Lower leg skin (tissue), 4 donors: ENCODE data around the gene ANKRD6. TPM values are rescaled to one million over a fixed set of nuclear protein-coding genes. Genes with fewer than 3 reads are reported as not detected.

ENCODE experiments used
- DNase-seq, 2 donors: peaks; one replicate each; pipeline ENCODE4 v3.0.0-alpha.2; 2019; ENCODE audit warnings: low spot score in 2 of 2
- H3K4me3 ChIP-seq: fragments of 200-600 bp; sonication (generic); 2 replicates; pipeline ENCODE4 v1.5.1; 2017; ENCODE audit warnings: mild to moderate bottlenecking, low read depth; ENCODE audit not compliant: poor library complexity, severe bottlenecking
- POLR2A ChIP-seq, 2 donors: fragments of 450-650 bp; IDR thresholded peaks; one replicate each; pipeline ENCODE4 v1.6.1; 2016 to 2017; ENCODE audit warnings: antibody characterized with exemption in 2 of 2, mild to moderate bottlenecking in 1 of 2, moderate library complexity in 1 of 2
- WGBS, 2 donors: methylation state at CpG; one replicate each; pipeline ENCODE4 v1.1.5; 2018; 5-methylcytosine and 5-hydroxymethylcytosine counted together
- intact Hi-C: fragments of 100-400 bp; cut with DNase I; formaldehyde crosslinking; loops from one replicate; pipeline ENCODE4 v1.15.0; 2023; ENCODE audit warnings: low total_unique reads
- total RNA-seq, 4 donors: library from RNA; depleted of rRNA; stranded (reverse); fragments of >200 nt; gene quantifications; one replicate each; pipeline ENCODE4 v1.1.0, GENCODE V29; 2016
- TF ChIP-seq, protein P1 (sequence below), 3 donors: fragments of 450-650 bp; IDR thresholded peaks; one replicate each; pipeline ENCODE4 v1.5.1; 2016; ENCODE audit warnings: antibody characterized with exemption in 3 of 3, mild to moderate bottlenecking in 3 of 3, moderate library complexity in 2 of 3

Gene ANKRD6
- total RNA-seq, 4 donors from 2014 or later: 3.2 to 6.7 (median 4.8) TPM

DNA sequence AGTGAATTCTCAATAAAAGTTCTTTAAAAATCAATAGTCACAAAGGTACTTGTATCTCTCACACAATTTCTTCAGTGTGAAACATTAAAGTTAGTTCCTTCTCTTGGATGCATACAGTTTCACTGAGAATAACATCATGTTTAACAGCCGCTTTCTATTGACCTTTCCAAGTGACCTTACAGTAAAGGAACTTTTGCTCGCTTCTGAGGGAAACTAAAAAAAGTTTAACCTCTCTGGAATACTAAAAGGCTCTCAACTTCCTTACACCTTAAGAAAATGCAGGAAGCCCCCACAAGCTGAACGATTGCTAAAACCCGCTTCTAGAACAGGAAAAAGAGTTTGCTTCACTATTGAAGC lies 22.2 kb upstream of the ANKRD6 start:
- no peak for DNase-seq
- TF ChIP-seq POLR2A (IDR thresholded peaks at IDR 0.05): no peak
- TF ChIP-seq, protein P1, sequence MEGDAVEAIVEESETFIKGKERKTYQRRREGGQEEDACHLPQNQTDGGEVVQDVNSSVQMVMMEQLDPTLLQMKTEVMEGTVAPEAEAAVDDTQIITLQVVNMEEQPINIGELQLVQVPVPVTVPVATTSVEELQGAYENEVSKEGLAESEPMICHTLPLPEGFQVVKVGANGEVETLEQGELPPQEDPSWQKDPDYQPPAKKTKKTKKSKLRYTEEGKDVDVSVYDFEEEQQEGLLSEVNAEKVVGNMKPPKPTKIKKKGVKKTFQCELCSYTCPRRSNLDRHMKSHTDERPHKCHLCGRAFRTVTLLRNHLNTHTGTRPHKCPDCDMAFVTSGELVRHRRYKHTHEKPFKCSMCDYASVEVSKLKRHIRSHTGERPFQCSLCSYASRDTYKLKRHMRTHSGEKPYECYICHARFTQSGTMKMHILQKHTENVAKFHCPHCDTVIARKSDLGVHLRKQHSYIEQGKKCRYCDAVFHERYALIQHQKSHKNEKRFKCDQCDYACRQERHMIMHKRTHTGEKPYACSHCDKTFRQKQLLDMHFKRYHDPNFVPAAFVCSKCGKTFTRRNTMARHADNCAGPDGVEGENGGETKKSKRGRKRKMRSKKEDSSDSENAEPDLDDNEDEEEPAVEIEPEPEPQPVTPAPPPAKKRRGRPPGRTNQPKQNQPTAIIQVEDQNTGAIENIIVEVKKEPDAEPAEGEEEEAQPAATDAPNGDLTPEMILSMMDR (IDR thresholded peaks at IDR 0.05): no peak
- intact Hi-C loops: no loop called here
- H3K4me3 ChIP-seq: peak overlapping the region; percentile 82
- WGBS, 2 donors: 5 to 6% methylated on average over 4 of the region's 4 CpGs

DNA sequence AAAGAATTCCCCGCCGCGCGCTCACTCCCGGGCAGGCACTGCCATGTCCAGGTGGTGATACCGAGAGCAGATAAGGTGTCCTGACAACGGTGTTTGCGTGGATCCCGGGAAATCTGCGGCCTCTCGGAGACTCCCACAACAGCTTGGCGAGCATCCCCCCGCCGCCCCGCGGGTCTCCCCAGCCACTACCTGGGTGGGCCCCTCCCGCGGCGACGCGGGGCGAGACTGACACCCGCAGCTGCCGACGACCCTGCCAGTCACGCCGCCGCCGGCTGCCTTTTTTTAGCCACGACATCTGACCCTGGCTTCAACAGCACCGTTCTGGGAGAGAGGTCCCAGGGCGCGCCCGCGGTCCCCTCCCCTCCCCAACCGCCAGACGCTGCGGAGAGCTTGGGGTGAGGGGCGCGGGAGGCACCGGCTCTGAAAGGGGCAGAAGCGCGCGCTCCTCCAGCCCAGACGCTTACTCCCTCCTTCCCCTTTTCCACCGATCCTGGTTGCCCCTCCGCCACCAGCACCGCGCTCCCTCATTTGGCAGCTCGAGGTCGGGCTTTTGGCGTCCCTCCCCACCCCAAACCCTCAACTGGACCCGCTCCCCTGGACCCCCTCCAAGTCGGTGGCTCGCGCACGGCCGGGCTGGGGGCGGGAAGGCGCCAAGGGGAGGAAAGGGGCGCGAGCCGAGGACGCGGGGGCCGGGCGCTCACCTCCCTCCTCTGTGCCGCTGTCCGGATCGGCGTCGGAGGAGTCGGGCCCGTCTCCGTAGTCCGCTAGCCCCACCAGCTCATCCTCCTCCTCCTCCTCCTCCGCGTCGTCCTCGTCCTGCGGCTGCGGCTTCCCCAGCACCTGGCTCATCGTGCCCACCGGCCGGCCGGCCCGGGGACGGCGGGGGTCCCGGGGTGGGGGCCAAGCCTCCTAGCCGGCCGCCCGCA lies 21.5 kb upstream of the ANKRD6 start:
- DNase-seq: peak; percentile 27 to 91
- 1% methylated on average over 66 to 67 of the region's 93 CpGs for WGBS, 2 donors
- H3K4me3 ChIP-seq: peak overlapping the region; percentile 82
- intact Hi-C loops: no loop called here
- TF ChIP-seq, protein P1 (IDR thresholded peaks at IDR 0.05): no peak
- no peak for TF ChIP-seq POLR2A (IDR thresholded peaks at IDR 0.05)

DNA sequence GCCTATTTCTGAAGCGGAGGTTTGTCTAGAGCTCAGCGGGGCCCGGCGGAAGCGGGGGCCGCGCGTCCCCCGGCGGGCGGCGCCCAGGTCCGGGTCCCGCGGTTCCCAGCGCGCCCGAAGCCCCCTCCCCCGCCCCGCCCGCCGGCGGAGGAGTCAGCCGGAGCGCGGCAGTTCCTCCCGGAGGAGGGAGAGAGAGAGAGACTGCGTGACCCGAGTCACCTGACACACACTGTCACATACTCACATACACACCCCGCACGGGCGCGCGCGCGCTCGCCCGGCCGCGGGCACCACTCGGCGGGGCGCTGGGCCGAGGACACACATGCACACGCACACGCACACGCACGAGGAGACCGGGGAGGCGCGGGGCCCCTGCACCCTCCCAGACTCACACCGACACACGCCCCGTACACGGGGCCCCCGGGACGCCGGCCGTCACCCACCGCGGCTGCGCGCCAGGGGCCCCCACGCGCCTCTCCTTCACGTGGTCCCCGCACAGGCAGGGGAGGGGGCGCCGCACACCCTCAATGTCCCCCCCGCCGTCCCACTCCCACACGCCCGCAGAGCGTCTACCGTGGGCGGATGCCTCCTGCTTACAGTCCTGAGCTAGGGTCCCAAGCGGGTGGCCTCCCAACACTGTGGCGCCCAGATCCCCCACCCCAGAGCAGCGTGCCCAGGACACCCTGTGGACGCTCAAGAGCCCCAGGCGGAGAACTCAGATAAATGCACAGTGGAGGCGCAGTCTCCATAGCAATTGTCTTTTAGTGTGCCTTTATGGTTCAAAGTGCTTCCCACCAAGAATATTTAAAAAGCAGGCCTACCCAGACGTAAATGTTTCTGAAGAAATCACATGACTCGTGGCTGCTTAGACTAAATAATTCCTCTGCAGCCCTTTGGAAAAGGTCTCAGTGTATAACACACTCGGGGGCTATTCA lies 20.6 kb upstream of the ANKRD6 start, which contains the start of gene RRAGD:
TSS of gene RRAGD (minus strand) at position 203 of the 935 bp plus-strand sequence. CDS start 280 bp downstream, outside the sequence.
- no peak for TF ChIP-seq POLR2A (IDR thresholded peaks at IDR 0.05)
- TF ChIP-seq, protein P1 (IDR thresholded peaks at IDR 0.05): no peak
- intact Hi-C loops: no loop called here
- peak; percentile 74 to 95 for DNase-seq
- WGBS, 2 donors: 1% methylated on average over 26 to 30 of the region's 85 CpGs
- peak within 1 kb of the TSS; percentile 82 for H3K4me3 ChIP-seq

DNA sequence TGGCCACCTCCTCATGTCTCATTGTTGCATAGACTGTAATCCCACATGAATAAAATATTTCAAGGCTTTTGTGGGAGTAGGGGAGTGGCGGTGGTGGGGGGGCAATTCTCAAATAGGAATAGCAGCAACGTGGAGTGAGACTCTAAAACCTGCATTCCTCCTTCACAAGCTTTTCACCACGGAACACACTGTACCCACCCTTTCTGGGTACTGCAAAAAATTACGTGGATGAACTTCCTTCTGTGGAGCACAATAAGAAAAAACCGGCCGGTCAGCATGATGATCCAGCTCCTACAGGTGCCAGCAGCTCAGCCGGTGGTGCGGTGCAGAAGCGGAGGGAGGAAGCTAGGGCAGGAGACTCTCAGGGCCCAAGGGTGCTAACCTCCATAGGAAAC lies 19.9 kb upstream of the ANKRD6 start:
- peak in 1 of 2 donors; percentile 18 for DNase-seq
- no peak overlapping the region for H3K4me3 ChIP-seq
- TF ChIP-seq, protein P1 (IDR thresholded peaks at IDR 0.05): no peak
- TF ChIP-seq POLR2A (IDR thresholded peaks at IDR 0.05): no peak
- intact Hi-C loops: no loop called here
- WGBS, 2 donors: 13 to 16% methylated on average over 9 of the region's 9 CpGs

DNA sequence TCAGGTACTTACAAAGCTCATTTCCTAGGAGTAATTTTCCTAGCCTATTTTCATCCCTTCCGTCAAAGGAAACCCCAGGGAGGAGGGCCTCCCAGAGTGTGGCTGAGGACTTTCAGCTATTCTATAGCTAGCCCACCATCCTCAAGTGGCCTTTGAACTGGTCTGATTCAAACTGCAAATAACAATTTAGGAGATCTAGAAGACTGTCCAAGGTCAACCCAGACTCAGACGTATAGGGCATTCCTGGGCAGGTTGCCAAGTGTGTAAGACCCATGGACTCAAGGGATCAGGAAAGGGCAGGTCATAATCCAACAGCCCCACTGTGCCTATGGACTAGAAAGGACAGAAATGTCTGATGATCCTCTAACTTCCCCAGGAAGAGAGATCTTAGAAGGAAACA lies 18.7 kb upstream of the ANKRD6 start:
- TF ChIP-seq, protein P1 (IDR thresholded peaks at IDR 0.05): no peak
- TF ChIP-seq POLR2A (IDR thresholded peaks at IDR 0.05): no peak
- DNase-seq: no peak
- H3K4me3 ChIP-seq: no peak overlapping the region
- WGBS, 2 donors: 19 to 37% methylated on average over 2 of the region's 2 CpGs
- intact Hi-C loops: no loop called here
